Activated naive CD8-positive, alpha-beta T cell (primary cell): Measurements from ENCODE around the gene LDB3.

Source experiments
- H3K27ac Mint-ChIP-seq: one replicate; pipeline ENCODE4 v1.8.0; 2021; ENCODE audit warnings: mixed read lengths
- H3K27me3 Mint-ChIP-seq: one replicate; pipeline ENCODE4 v1.8.0; 2021; ENCODE audit warnings: mixed read lengths
- H3K36me3 Mint-ChIP-seq: one replicate; pipeline ENCODE4 v1.8.0; 2021; ENCODE audit warnings: mixed read lengths
- H3K4me1 Mint-ChIP-seq: one replicate; pipeline ENCODE4 v1.8.0; 2021; ENCODE audit warnings: low read depth, mixed read lengths
- H3K4me3 Mint-ChIP-seq: one replicate; pipeline ENCODE4 v1.8.0; 2021; ENCODE audit warnings: mild to moderate bottlenecking, mixed read lengths
- H3K9me3 Mint-ChIP-seq: one replicate; pipeline ENCODE4 v1.8.0; 2021; ENCODE audit warnings: low read depth, mixed read lengths

The LDB3 gene

GRCh38 chr10:86779220-86780017 lies 111.1 kb downstream of the LDB3 start:
- H3K4me3 Mint-ChIP-seq: no peak overlapping the region
- no peak overlapping the region for H3K27ac Mint-ChIP-seq
- H3K36me3 Mint-ChIP-seq: peaks cover 5% of the 10 kb centered on the region
- peaks cover 2% of the 10 kb centered on the region for H3K4me1 Mint-ChIP-seq
- no peaks in the 10 kb centered on the region for H3K9me3 Mint-ChIP-seq
- no peaks in the 10 kb centered on the region for H3K27me3 Mint-ChIP-seq

DNA sequence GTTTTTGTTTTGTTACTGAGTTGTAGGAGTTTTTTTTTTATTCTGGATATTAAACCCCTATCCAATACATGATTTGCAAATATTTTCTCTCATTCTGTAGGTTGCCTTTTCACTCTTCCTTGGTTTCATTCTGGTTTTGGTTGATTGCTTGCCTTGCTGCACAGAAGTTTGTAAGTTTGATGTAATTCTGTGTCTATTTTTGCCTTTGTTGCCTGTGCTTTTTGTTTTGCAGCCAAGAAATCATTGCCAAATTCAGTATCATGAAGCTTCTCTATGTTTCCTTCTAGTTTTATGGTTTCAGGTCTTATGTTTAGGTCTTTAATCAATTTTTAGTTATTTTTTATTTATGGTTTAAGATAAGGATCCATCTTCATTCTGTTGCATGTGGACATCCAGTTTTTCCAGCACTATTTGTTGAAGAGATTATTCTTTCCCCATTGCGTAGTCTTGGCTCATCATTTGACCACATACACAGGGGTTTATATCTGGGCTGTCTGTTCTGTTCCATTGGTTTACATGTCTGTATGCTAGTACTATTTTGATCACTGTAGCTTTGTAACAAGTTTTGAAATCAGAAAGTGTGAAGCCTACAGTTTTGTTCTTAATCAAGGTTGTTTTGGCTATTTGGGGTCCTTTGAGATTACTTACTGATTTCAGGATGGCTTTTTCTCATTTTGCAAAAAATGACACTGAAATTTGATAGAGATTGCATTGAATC lies 114.5 kb downstream of the LDB3 start:
- H3K27ac Mint-ChIP-seq: no peak overlapping the region

DNA sequence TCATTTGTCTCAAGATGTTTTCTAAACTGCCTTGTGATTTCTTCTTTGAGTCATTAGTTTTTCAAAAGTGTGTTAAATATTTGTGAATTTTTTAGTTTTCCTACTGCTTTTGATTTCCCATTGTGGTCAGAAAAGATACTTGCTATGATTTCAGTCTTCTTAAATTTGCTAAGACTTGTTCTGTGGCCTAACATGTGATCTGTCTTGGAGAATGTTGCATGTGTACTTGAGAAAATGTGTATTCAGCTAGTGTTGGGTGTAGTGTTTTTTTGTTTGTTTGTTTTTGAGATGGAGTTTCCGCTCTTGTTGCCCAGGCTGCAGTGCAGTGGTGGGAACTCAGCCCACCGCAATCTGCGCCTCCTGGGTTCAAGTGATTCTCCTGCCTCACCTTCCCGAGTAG lies 116.7 kb downstream of the LDB3 start:
- no peaks in the 10 kb centered on the region for H3K9me3 Mint-ChIP-seq
- no peaks in the 10 kb centered on the region for H3K27me3 Mint-ChIP-seq
- peaks cover 9% of the 10 kb centered on the region for H3K36me3 Mint-ChIP-seq

More for the DNA sequence above, 114.5 kb downstream of the LDB3 start:
- H3K36me3 Mint-ChIP-seq: peaks cover 11% of the 10 kb centered on the region
- H3K9me3 Mint-ChIP-seq: no peaks in the 10 kb centered on the region
- no peak overlapping the region for H3K4me3 Mint-ChIP-seq
- no peaks in the 10 kb centered on the region for H3K27me3 Mint-ChIP-seq
- peaks cover 2% of the 10 kb centered on the region for H3K4me1 Mint-ChIP-seq

More for the DNA sequence above, 116.7 kb downstream of the LDB3 start:
- Mint-ChIP-seq H3K4me1 (peaks cover 2% of the 10 kb centered on the region), H3K4me3 (no peak overlapping the region), H3K27ac (no peak overlapping the region)
